LoVo (cell line): ENCODE measurements around the gene CLIP1.
"Not testable (repeated sequence)": the region's sequence is repeated elsewhere in the genome, so short reads cannot be mapped to it uniquely, and the experiment has no call there.

Source experiments
- DNase-seq: peaks from one replicate; pipeline ENCODE4 v3.0.0-alpha.2; 2016; ENCODE audit warnings: low spot score

The CLIP1 gene

GRCh38 chr12:122310626-122311333 is 111.7 kb downstream of the CLIP1 start:
- DNase-seq = no peak

GRCh38 chr12:122309564-122310121 is 112.8 kb downstream of the CLIP1 start:
- DNase-seq = no peak

GRCh38 chr12:122308811-122309210 is 113.7 kb downstream of the CLIP1 start:
- no peak for DNase-seq

- DNase-seq = no peak
Observed at GRCh38 chr12:122306407-122306806, 116.1 kb downstream of the CLIP1 start.

GRCh38 chr12:122304924-122305323 is 117.5 kb downstream of the CLIP1 start:
- DNase-seq = no peak

DNA sequence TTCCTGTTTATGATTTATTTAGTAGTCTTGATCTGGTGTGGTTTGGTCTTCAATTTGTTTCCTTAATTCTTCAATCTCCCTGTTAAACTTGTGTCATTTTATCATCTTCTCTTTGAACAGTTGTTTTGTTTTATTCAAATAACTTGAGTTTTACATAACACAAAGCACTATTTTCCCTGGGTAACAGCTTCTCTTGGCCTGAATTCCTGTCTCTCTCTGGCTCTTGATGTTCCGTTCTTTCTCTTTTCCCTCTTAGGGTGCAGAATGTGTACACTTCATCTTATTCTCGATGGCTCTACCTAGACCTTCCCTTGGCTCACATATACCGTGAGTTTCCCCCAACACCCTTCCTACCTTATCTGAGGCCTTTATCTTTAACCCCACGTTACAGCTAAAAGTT is 119.4 kb downstream of the CLIP1 start:
- DNase-seq = no peak

DNA sequence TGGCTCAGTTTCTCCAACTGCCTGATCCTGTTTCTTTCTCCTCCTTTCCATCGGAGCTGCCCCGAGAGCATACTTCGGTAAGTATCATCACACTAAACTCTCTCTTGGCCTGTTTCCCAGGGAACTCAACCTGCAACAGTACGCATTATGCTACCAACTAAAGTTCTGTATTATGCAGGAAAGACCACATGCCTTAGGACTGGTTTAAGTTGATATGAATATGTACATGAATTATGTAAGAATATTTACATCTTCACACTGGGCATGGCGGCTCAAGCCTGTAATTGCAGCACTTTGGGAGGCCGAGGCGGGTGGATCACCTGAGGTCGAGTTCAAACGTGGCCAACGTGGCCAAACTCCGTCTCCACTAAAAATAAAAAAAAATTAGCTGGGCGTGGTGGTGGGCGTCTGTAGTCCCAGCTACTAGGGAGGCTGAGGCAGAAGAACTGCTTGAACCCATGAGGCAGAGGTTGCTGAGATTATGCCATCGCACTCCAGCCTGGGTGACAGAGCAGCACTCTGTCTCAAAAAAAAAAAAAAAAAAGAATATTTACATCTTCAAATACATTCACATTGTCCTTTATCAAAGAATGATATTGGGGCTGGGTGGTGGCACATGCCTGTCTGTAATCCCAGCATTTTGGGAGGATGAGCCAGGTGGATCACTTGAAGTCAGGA is 124.3 kb downstream of the CLIP1 start:
- DNase-seq = no peak

DNA sequence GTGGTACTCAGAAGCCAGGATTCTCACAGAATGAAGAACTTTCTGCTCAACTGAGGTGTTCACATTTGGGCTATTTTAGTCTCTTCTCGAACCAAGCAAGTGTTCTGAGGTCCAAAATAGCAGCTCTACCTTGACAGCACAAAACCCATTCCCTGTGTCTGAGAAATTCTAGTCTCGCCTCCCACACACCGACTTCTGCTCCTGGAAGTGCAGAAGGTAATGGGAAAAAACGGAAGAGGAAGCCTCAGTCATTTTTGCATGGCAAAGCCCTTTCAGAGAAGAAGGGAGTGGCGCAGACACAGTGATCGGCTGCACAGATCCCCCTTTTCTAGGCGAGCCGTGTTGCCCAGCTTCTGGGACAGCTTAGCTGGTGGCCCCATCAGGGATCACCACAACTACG is 125.0 kb downstream of the CLIP1 start:
- DNase-seq = no peak

DNA sequence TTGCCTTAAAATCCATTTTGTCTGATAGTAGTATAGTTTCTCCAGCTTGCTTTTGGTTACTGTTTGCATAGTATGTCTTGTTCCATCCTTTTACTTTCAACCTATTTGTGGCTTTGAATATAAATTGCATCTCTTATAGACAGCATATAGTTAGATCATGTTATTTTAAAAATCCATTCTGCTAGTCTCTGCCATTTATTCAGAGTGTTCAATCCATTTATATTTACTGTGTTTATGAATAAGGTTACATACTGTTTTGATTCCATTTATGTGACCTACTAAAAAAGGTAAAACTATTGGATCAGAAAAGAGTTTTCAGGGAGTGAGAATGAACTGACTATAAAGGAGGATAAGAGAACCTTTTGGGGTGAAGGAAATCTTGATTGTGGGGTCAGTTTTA is 126.6 kb downstream of the CLIP1 start:
- no peak for DNase-seq

DNA sequence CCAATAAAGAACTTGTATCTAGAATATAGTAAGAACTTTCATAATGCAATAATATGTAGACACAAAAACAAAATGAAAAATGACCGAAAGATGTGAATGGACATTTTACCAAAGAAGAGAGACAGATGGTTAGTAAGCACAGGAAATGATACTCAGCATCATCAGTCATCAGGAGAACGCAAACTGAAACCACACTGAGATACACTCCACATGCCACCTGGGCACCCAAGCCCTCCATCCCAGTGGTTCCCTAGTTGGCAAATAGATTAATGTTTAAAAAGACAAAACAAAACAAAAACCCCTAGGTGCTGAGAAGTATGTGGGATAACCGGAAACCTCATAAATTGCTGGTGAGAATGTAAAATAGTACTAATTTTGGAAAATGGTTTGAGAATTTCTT is 129.4 kb downstream of the CLIP1 start:
- no peak for DNase-seq

- no peak for DNase-seq
Observed at GRCh38 chr12:122291431-122291830, 131.0 kb downstream of the CLIP1 start.

GRCh38 chr12:122283680-122284079 is 138.8 kb downstream of the CLIP1 start:
- no peak for DNase-seq

DNA sequence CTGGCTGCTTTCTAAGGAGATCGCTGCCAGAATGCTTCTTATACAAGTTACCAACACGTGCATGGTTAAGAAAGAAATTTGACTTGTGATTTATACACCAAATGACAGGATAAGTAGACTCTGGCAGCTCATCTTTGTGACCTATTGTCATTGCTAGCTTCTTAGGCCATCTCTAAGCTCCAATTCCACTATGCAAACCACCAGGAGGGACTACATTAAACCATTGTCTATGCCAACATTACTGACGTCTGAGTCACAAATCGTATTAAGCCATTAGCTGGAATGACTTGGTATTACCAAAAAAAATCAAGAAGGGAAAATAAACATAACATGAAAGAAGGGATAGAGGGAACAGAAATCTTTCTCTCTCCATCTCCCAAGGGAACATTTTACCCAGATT is 140.4 kb downstream of the CLIP1 start:
- DNase-seq = no peak

DNA sequence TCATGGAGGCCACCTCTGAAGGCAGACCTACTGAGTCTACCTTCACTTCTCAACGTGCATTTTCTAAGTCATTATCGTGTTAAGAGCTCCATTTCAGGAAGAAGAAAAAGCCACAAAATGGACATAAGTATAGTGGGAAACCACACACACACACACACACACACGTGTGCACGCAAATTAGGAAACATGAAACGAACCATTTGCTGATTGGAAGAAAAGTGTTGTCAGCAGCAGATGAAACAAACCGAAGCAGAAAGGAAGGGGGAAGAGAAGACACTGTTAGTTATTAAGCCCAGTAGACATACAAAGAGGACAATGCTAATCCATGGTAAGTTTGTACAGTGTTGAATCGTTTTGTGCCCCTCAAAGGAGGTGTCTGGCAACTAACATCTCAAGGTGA is 146.2 kb downstream of the CLIP1 start:
- DNase-seq = no peak

DNA sequence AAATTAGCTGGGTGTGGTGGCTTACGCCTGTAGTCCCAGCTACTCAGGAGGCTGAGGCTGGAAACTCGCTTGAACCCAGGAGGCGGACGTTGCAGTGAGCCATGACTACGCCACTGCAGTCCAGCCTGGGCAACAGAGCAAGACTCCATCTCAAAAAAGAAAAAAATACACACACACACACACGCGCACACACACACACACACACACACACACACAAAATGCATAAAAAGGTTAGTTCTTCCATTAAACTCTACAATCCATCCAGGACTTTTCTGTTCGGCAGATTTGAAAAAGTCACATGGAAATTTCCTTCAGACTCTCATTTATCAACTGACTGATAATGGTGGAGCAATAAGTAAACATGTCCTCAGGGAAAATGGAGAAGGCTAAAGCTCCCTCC is 147.0 kb downstream of the CLIP1 start:
- no peak for DNase-seq

DNA sequence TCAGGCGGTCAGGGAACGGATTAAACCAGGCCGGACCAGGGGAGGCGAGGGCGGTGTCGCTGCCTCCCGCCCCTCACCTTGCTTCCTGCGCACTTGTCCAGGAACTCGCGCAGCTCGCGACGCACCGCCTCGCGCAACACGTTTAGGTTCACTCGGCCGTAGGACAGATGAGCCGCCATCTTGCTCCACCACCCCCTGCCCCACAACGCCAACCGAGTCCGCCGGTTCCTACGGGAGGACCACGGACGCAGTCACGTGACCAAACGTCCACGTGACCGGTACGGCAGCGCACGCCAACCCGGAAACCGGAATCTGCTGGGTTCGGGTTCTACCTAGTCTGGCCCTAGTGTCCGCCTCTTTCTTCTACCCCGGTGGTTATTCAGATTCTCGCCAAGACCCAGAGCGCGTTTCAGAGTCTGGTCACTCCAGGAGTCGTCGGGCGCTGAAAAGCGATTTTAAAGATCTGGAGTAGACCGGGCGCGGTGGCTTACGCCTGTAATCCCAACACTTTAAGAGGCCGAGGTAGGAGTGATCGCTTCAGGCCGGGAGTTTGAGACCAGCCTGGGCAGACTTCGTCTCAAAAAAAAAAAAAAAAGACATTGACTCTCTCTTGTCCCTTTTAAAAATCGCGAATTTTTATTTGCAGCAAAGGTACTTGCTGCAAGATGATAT is 156.1 kb downstream of the CLIP1 start, which contains the start of gene VPS33A:
Gene VPS33A, minus strand, starts transcription at position 265 of the 672 bp plus-strand sequence. Its CDS starts 86 bp downstream, at position 179.
- DNase-seq = peak; percentile 99

GRCh38 chr12:122265886-122266229 is 156.6 kb downstream of the CLIP1 start:
- no peak for DNase-seq

- DNase-seq = no peak
Observed at GRCh38 chr12:122265476-122265875, 157.0 kb downstream of the CLIP1 start.

DNA sequence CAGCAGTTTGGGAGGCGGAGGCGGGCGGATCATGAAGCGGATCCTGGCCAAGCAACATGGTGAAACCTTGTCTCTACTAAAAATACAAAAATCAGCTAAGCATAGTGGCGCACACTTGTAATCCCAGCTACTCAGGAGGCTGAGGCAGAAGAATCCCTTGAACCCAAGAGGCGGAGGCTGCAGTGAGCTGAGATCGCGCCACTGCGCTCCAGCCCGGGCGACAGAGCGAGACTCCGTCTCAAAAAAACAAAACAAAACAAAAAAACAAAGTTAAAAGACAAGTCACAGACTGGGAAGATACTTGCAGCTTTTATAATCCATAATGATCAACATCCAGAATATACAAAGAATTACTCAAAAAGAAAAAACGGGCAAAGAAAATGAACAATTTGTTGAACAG is 161.7 kb downstream of the CLIP1 start:
- not testable (repeated sequence) for DNase-seq

DNA sequence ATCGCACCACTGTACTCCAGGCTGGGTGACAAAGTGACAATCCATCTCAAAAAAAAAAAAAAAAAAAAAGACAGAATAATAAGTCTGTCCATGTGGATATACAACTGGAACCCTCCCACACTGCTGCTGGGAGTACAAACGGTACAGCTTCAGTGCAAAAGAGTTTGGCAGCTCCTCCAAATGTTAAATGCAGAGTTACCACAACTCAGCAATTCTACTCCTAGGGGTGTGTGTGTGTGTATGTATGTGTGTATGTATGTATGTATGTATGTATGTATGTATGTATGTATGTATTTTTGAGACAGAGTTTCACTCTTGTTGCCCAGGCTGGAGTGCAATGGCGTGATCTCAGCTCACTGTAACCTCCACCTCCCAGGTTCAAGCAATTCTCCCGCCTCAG is 163.5 kb downstream of the CLIP1 start:
- DNase-seq = not testable (repeated sequence)

DNA sequence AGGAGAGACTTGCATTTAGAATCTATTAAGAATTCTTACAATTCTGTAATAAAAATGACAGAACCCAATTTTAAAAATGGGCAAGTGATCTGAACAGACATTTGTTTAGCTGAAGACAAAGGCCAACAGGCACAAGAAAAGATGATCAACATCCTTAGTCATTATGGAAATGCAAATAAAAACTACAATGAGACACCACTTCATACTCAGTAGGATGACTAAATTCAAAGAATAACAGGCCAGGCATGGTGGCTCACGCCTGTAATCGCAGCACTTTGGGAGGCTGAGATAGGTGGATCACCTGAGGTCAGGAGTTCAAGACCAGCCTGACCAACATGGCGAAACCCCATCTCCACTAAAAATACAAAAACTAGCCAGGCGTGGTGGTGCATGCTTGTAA is 164.0 kb downstream of the CLIP1 start:
- DNase-seq = not testable (repeated sequence)

- DNase-seq = no peak
Observed at GRCh38 chr12:122250536-122250935, 171.9 kb downstream of the CLIP1 start.

DNA sequence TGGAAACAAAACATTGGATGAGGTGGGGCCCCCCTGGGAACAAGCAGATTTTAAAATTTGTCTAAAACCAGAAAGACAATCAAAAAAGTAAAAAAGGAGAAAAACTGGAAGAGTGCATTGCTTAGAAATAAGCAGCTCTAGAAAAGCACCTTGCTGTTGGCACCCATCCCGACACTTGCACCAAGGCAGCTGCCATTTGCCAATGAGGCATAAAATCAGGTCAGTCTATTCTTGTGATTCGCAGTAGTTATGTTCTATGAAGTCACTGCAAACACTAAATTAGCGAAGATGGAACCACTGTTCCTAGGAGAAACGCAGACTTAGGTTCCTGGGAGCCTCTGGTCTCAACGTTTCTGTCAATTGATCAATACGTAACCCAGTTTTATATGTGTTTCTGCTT is 172.4 kb downstream of the CLIP1 start:
- DNase-seq = no peak
